ENCODE data around the gene TTYH3. TPM values are rescaled to one million over a fixed set of nuclear protein-coding genes. Genes with fewer than 3 reads are reported as not detected.

TTYH3 gene
- total and polyA plus RNA-seq, 3 donors from 2014 or later, result 35.6 to 69.9 (median 59.5) TPM

DNA sequence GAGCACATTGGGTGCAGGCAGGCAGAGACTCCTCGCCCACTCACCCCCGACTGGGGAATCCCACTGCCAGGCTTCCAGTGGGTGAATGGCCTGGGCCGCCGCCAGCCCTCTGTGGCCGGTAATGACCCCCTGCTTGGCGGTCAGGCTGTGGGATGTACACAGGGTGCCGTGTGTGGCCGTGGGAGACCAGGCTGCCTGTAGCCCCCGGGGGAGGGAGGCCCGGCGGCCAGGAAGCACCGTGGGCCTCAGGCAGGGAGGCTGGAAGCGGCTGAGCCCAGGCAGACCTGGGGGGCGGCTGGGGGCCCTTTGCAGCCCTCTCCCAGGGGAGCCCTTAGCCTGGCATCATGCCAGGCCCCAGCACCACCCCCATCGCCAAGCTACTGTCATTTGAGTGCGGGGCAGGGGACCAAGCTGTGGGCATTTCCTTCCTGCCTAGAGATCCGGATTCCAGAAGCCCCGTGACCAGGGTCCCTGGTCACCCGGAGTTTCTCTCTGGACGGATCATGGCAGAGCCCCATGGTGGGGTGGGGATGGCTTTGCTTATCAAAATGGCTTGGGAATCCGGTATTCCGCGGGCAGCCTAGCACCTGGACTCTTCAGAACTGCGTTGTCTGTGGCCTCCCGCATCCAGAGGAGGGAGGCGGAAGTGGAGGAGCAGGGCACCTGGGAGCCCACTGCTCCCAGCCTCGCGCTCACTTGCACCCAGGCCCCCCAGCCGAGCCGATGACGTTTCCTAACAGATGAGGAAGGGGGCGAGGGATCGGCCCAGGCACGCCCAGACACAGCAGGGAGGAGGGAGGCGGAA lies 1.1 kb downstream of the TTYH3 start:
- intact Hi-C loops (cut with DNase I; ENCODE audit: low total_unique reads), result no loop called here
- Histone ChIP-seq H3K36me3 (ENCODE audit: low read depth, missing control alignments) (no peaks in the 10 kb centered on the region), H3K9me3 (no peaks in the 10 kb centered on the region), H3K4me3 (peak overlapping the region; percentile 69 to 78), H3K4me1 (peaks cover 50% of the 10 kb centered on the region), H3K27me3 (no peaks in the 10 kb centered on the region), H3K27ac (peak overlapping the region; percentile 86 to 88)
- DNase-seq, result peak; percentile 56
- WGBS, 2 donors, result 10 to 21% methylated on average over 13 to 35 of the region's 35 CpGs
- TF ChIP-seq POLR2A (IDR thresholded peaks at IDR 0.05), result no peak
- TF ChIP-seq, protein P1, sequence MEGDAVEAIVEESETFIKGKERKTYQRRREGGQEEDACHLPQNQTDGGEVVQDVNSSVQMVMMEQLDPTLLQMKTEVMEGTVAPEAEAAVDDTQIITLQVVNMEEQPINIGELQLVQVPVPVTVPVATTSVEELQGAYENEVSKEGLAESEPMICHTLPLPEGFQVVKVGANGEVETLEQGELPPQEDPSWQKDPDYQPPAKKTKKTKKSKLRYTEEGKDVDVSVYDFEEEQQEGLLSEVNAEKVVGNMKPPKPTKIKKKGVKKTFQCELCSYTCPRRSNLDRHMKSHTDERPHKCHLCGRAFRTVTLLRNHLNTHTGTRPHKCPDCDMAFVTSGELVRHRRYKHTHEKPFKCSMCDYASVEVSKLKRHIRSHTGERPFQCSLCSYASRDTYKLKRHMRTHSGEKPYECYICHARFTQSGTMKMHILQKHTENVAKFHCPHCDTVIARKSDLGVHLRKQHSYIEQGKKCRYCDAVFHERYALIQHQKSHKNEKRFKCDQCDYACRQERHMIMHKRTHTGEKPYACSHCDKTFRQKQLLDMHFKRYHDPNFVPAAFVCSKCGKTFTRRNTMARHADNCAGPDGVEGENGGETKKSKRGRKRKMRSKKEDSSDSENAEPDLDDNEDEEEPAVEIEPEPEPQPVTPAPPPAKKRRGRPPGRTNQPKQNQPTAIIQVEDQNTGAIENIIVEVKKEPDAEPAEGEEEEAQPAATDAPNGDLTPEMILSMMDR (IDR thresholded peaks at IDR 0.05), result no peak

DNA sequence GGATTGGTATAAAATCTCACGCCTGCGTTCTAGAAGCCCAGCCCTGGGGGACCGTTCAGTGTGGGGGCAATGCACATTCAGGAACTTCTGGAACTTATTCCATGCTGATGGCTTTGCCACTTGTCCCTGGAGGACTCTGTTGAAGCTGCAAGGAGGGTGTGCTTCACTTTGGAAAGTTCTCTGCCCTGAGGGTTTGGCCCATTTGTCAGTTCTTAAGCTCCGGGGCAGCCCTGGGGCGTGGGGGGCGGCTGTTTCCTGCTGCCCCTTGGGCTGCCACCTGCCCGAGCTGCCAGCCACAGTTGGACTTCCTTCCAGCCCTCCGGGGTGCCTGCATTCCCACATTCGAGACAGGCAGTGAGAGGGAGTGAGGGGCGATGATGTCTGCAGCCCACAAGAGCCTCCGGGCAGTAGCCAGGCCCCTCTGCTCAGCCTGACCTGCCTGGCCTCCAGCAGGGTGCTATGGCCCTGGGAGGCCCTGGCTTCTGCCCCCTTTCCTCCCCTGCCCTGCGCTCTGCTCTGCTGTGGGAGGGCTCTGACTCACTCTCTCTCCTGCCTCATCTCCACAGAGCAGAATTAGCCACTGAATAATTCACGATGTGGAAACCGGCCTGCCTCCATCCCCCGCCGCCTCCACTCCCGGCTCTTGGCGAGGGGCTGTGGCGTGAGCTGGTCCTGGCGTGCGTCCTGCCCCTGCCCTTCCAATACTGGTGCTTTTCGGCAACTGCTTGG lies 1.9 kb downstream of the TTYH3 start:
- Histone ChIP-seq H3K27ac (peak overlapping the region; percentile 86 to 88), H3K36me3 (ENCODE audit: low read depth, missing control alignments) (no peaks in the 10 kb centered on the region), H3K4me3 (peak overlapping the region in 1 of 2 donors; percentile 78), H3K4me1 (peaks cover 58% of the 10 kb centered on the region), H3K9me3 (no peaks in the 10 kb centered on the region), H3K27me3 (no peaks in the 10 kb centered on the region)
- intact Hi-C loops (cut with DNase I; ENCODE audit: low total_unique reads), result no loop called here
- 41 to 43% methylated on average over 8 to 22 of the region's 22 CpGs for WGBS, 2 donors
- TF ChIP-seq, protein P1 (IDR thresholded peaks at IDR 0.05), result no peak
- TF ChIP-seq POLR2A (IDR thresholded peaks at IDR 0.05), result no peak
- DNase-seq, result peak; percentile 29

DNA sequence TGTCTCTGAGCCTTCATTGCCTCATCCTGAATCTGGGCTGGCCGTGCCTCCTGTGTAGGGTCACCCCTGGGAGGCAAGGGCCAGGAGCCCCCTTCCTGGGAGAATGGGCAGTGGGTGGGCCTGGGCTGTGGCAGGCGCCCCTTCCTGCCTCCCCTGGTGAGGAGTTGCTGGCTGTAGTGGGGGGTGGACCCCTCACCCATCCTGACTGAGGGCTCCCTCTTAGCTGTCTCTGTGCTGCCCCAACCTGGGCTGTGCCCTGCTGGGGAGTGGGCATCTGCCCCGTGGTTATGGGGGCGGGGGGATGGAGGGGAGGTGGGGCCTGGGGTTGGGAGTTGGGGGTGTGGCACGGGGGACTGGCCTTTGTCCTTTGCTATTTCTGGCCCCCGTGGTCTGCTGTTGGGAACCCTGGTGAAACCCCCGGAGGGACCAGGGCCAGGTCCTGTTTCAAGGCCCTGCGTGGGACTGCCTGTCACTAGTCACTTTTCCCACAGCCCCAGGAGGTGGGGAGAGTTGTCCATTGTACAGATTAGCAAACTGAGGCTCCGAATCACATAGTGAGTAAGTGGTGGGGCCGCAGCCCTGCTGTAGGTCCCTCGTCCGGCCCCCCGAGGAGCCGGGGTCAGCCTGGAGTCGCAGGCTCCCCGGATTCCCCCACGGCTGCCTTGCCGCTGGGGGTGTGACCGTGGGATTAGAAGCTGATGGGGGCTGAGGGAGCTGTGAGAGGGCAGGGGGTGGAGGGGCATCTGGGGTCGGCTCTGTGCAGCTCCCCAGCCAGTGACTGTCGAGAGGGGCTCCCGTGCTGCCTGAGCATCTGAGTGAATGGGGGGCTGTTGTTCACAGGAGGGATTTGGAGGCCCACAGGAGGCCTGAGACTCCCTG lies 2.7 kb downstream of the TTYH3 start:
- no peak overlapping the region for H3K4me3 ChIP-seq
- H3K27ac ChIP-seq, result peak overlapping the region; percentile 86 to 88
- no peak for DNase-seq
- H3K27me3 ChIP-seq, result no peaks in the 10 kb centered on the region
- intact Hi-C loops (cut with DNase I; ENCODE audit: low total_unique reads), result no loop called here
- 88 to 90% methylated on average over 3 to 22 of the region's 22 CpGs for WGBS, 2 donors
- peaks cover 66% of the 10 kb centered on the region for H3K4me1 ChIP-seq
- H3K9me3 ChIP-seq, result no peaks in the 10 kb centered on the region
- no peaks in the 10 kb centered on the region for H3K36me3 ChIP-seq (ENCODE audit: low read depth, missing control alignments)
- TF ChIP-seq, protein P1 (IDR thresholded peaks at IDR 0.05), result no peak
- no peak for TF ChIP-seq POLR2A (IDR thresholded peaks at IDR 0.05)

DNA sequence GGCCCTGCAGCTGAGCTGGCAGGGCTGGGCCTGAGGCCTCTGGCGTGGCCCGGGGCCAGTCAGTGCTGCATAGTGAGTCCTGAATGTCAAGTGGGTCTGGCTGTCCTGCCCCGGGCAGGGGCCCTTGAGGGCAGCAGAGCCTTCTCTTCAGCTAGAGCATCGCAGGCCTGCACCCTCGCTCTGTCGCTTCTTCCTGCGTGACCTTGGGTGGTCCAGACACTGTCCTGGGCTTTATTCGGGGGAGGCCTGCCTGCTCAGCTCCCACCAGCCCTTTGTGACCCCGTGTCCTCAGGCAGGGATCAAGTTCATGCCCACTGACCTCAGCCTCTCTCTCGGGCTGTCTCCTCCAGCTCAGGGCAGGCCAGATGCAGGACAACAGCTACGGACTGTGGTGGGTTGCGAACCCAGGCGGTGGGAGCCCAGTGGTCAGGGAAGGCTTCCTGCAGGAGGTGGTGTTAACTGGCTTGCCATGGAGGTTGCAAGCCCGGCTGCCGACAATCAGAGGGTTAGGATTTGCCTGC lies 3.4 kb downstream of the TTYH3 start:
- Histone ChIP-seq H3K36me3 (ENCODE audit: low read depth, missing control alignments) (no peaks in the 10 kb centered on the region), H3K27ac (peak overlapping the region in 1 of 2 donors; percentile 86), H3K27me3 (no peaks in the 10 kb centered on the region), H3K4me3 (no peak overlapping the region), H3K4me1 (peaks cover 69% of the 10 kb centered on the region), H3K9me3 (no peaks in the 10 kb centered on the region)
- intact Hi-C loops (cut with DNase I; ENCODE audit: low total_unique reads), result no loop called here
- DNase-seq, result no peak
- WGBS, 2 donors, result 89% methylated on average over 3 to 15 of the region's 15 CpGs
- no peak for TF ChIP-seq POLR2A (IDR thresholded peaks at IDR 0.05)
- TF ChIP-seq, protein P1 (IDR thresholded peaks at IDR 0.05), result no peak
